ENCODE measurements around the gene USF1. TPM values are rescaled to one million over a fixed set of nuclear protein-coding genes. Genes with fewer than 3 reads are reported as not detected.

Gene USF1
- polyA plus RNA-seq, 1 of the 3 experiments (the other 2 are of a cell fraction), result 43.1 TPM

DNA sequence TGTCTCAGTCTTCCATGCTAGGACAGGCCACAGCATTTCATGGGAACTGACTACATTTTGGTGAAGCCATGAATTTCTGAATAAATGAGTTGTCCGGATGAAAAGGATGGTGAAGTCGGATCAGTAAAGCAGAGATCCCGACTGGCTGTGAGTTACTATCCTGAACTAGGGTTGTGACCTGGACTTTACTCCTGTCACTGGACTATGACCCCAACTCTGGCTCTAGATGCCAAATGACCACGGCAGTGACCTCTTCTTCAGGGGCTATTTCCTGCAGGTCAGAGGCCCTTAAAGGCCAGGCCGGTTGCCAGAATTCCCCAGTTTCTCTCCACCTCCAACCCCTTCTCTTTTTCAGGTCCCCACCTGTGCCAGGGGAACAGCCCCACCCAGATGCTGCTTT lies 45.3 kb upstream of the USF1 start:
- WGBS (ENCODE audit: low lambda C conversion rate), result 82% methylated on average over 5 of the region's 5 CpGs
- TF ChIP-seq TEAD4 (IDR thresholded peaks at IDR 0.05; ENCODE audit: borderline replicate concordance, insufficient read depth), result no peak
- no peak overlapping the region for H2AFZ ChIP-seq (ENCODE audit: low read depth)
- no peak overlapping the region for H3K4me2 ChIP-seq
- H3K4me3 ChIP-seq (ENCODE audit: low read depth in 2 of 2, low read length in 1 of 2), result no peak overlapping the region
- ChIA-PET CTCF (interaction anchor here (0.9 kb wide), 1 partner anchor 20 kb away, joined by 3 read pairs; no protein-coding TSS in a partner anchor), POLR2A (no interaction called here)
- H3F3A ChIP-seq (replicated peaks; ENCODE audit: insufficient read depth), result no peaks in the 10 kb centered on the region
- H3K9me2 ChIP-seq, result no peaks in the 10 kb centered on the region
- H3K79me2 ChIP-seq (ENCODE audit: insufficient read depth), result no peaks in the 10 kb centered on the region
- DNase-seq, result no peak
- no peaks in the 10 kb centered on the region for H3K27me3 ChIP-seq (ENCODE audit: insufficient read depth)
- H3K9ac ChIP-seq, result no peak overlapping the region
- no peaks in the 10 kb centered on the region for H3K36me3 ChIP-seq (replicated peaks in 1 of 2; ENCODE audit: control insufficient read depth in 1 of 2, insufficient read depth in 2 of 2, low read length in 1 of 2)
- H3K27ac ChIP-seq (ENCODE audit: low read depth in 2 of 2, low read length in 1 of 2), result no peak overlapping the region
- H4K20me1 ChIP-seq (ENCODE audit: insufficient read depth), result no peaks in the 10 kb centered on the region
- 0 out of 4 replicates have a peak, but pooled peaks cover 0 to 6% of the 10 kb centered on the region in 2 experiments for H3K4me1 ChIP-seq (ENCODE audit: control insufficient read depth in 1 of 2, insufficient read depth in 2 of 2, low read depth in 1 of 2, low read length in 1 of 2)
- H3K9me3 ChIP-seq, result no peaks in the 10 kb centered on the region

DNA sequence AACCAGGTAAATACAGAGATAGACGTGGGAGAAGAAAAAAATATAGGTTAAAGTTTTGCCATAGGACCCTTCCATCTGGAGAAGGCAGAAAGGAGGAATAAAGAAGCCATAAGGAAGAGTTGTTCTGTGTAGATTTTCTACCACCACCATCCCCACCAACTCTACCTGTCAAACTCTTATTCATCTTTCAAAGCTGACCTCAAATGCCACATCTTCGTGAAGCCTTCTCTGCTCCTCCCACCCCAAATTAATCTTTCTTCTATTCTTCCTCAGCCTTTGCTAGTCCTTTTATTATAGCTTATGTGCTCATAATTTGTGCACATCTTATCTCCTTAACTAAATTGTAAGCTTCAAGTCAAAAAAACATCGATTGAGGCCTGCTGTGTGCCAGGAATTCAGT lies 44.8 kb upstream of the USF1 start:
- no peaks in the 10 kb centered on the region for H3K79me2 ChIP-seq (ENCODE audit: insufficient read depth)
- H3F3A ChIP-seq (replicated peaks; ENCODE audit: insufficient read depth), result no peaks in the 10 kb centered on the region
- no peaks in the 10 kb centered on the region for H4K20me1 ChIP-seq (ENCODE audit: insufficient read depth)
- TF ChIP-seq, protein P1, sequence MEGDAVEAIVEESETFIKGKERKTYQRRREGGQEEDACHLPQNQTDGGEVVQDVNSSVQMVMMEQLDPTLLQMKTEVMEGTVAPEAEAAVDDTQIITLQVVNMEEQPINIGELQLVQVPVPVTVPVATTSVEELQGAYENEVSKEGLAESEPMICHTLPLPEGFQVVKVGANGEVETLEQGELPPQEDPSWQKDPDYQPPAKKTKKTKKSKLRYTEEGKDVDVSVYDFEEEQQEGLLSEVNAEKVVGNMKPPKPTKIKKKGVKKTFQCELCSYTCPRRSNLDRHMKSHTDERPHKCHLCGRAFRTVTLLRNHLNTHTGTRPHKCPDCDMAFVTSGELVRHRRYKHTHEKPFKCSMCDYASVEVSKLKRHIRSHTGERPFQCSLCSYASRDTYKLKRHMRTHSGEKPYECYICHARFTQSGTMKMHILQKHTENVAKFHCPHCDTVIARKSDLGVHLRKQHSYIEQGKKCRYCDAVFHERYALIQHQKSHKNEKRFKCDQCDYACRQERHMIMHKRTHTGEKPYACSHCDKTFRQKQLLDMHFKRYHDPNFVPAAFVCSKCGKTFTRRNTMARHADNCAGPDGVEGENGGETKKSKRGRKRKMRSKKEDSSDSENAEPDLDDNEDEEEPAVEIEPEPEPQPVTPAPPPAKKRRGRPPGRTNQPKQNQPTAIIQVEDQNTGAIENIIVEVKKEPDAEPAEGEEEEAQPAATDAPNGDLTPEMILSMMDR (IDR thresholded peaks at IDR 0.05), result no peak
- TF ChIP-seq TCF12 (IDR thresholded peaks at IDR 0.05) (no peak), MEF2A (IDR thresholded peaks at IDR 0.05; ENCODE audit: borderline replicate concordance, low read depth) (no peak), EZH2phosphoT487 (IDR thresholded peaks at IDR 0.05; ENCODE audit: borderline replicate concordance, low read depth) (no peak), FOXJ3 (CRISPR knock-in tag; IDR thresholded peaks at IDR 0.05) (no peak), TAF1 (IDR thresholded peaks at IDR 0.05; ENCODE audit: borderline replicate concordance, low read depth, low read length) (no peak), CHD2 (IDR thresholded peaks at IDR 0.05; ENCODE audit: low read length, partially characterized antibody) (no peak), MXI1 (IDR thresholded peaks at IDR 0.05; ENCODE audit: low read depth, low read length) (no peak)
- TF ChIP-seq, protein P2, sequence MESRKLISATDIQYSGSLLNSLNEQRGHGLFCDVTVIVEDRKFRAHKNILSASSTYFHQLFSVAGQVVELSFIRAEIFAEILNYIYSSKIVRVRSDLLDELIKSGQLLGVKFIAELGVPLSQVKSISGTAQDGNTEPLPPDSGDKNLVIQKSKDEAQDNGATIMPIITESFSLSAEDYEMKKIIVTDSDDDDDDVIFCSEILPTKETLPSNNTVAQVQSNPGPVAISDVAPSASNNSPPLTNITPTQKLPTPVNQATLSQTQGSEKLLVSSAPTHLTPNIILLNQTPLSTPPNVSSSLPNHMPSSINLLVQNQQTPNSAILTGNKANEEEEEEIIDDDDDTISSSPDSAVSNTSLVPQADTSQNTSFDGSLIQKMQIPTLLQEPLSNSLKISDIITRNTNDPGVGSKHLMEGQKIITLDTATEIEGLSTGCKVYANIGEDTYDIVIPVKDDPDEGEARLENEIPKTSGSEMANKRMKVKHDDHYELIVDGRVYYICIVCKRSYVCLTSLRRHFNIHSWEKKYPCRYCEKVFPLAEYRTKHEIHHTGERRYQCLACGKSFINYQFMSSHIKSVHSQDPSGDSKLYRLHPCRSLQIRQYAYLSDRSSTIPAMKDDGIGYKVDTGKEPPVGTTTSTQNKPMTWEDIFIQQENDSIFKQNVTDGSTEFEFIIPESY (IDR thresholded peaks at IDR 0.05; ENCODE audit: borderline replicate concordance, low read depth), result no peak
- DNase-seq, result no peak
- no peak overlapping the region for H2AFZ ChIP-seq (ENCODE audit: low read depth)
- H3K9me3 ChIP-seq, result no peaks in the 10 kb centered on the region
- no peaks in the 10 kb centered on the region for H3K9me2 ChIP-seq
- H3K4me2 ChIP-seq, result no peak overlapping the region
- H3K4me3 ChIP-seq (ENCODE audit: low read depth in 2 of 2, low read length in 1 of 2), result no peak overlapping the region
- CTCF ChIA-PET, result interaction anchor here (0.9 kb wide), 1 partner anchor 19 kb away, joined by 3 read pairs; no protein-coding TSS in a partner anchor
- H3K27me3 ChIP-seq (ENCODE audit: insufficient read depth), result no peaks in the 10 kb centered on the region
- 0 out of 4 replicates have a peak, but pooled peaks cover 0 to 6% of the 10 kb centered on the region in 2 experiments for H3K4me1 ChIP-seq (ENCODE audit: control insufficient read depth in 1 of 2, insufficient read depth in 2 of 2, low read depth in 1 of 2, low read length in 1 of 2)
- H3K36me3 ChIP-seq (replicated peaks in 1 of 2; ENCODE audit: control insufficient read depth in 1 of 2, insufficient read depth in 2 of 2, low read length in 1 of 2), result no peaks in the 10 kb centered on the region
- POLR2A ChIA-PET, result no interaction called here
- no peak overlapping the region for H3K9ac ChIP-seq
- H3K27ac ChIP-seq (ENCODE audit: low read depth in 2 of 2, low read length in 1 of 2), result no peak overlapping the region
- WGBS (ENCODE audit: low lambda C conversion rate), result 69% methylated on average over 3 of the region's 3 CpGs
